Retina (tissue), 1 donor: ENCODE data around the gene EPS8L3.
"Not testable (repeated sequence)": the region's sequence is repeated elsewhere in the genome, so short reads cannot be mapped to it uniquely, and the experiment has no call there.

Experiments used
- DNase-seq: peaks from one replicate; pipeline ENCODE4 v3.0.0-alpha.2; 2016

Gene EPS8L3

GRCh38 chr1:109732390-109732881 is 31.3 kb downstream of the EPS8L3 start:
- DNase-seq, result no peak

- no peak for DNase-seq
These were observed 33.1 kb downstream of the EPS8L3 start for GRCh38 chr1:109730666-109731065.

GRCh38 chr1:109728870-109729269 is 34.9 kb downstream of the EPS8L3 start:
- DNase-seq, result no peak

GRCh38 chr1:109726728-109727373 is 36.9 kb downstream of the EPS8L3 start:
- DNase-seq, result no peak

GRCh38 chr1:109726007-109726406 is 37.7 kb downstream of the EPS8L3 start:
- no peak for DNase-seq

GRCh38 chr1:109725510-109725909 is 38.2 kb downstream of the EPS8L3 start:
- no peak for DNase-seq

GRCh38 chr1:109724933-109725332 is 38.8 kb downstream of the EPS8L3 start:
- DNase-seq, result no peak

- DNase-seq, result no peak
These were observed 40.6 kb downstream of the EPS8L3 start for GRCh38 chr1:109722908-109723691.

GRCh38 chr1:109721971-109722370 is 41.8 kb downstream of the EPS8L3 start:
- DNase-seq, result no peak

- DNase-seq, result no peak
These were observed 42.7 kb downstream of the EPS8L3 start for GRCh38 chr1:109721042-109721441.

GRCh38 chr1:109719337-109719837 is 44.3 kb downstream of the EPS8L3 start:
- DNase-seq, result no peak

GRCh38 chr1:109718495-109718894 is 45.2 kb downstream of the EPS8L3 start:
- no peak for DNase-seq

- DNase-seq, result no peak
These were observed 46.0 kb downstream of the EPS8L3 start for GRCh38 chr1:109717729-109718128.

- no peak for DNase-seq
These were observed 47.1 kb downstream of the EPS8L3 start for GRCh38 chr1:109716570-109717090.

GRCh38 chr1:109716121-109716520 is 47.6 kb downstream of the EPS8L3 start:
- no peak for DNase-seq

- no peak for DNase-seq
These were observed 48.9 kb downstream of the EPS8L3 start for GRCh38 chr1:109714661-109715372.

GRCh38 chr1:109713636-109714035 is 50.1 kb downstream of the EPS8L3 start:
- DNase-seq, result no peak

GRCh38 chr1:109712321-109712864 is 51.3 kb downstream of the EPS8L3 start:
- no peak for DNase-seq

- peak; percentile 69 for DNase-seq
These were observed 52.0 kb downstream of the EPS8L3 start, which contains the start of gene GSTM5 for GRCh38 chr1:109711593-109712320. Gene GSTM5 (plus strand): TSS chr1:109712251. CDS start chr1:109712313, 62 bp downstream.

- not testable (repeated sequence) for DNase-seq
These were observed 53.9 kb downstream of the EPS8L3 start for GRCh38 chr1:109709822-109710221.

GRCh38 chr1:109708949-109709348 is 54.8 kb downstream of the EPS8L3 start:
- DNase-seq, result not testable (repeated sequence)

- DNase-seq, result no peak
These were observed 58.3 kb downstream of the EPS8L3 start for GRCh38 chr1:109705411-109705810.
